H1 (cell line): ENCODE measurements around the gene GSTT2. TPM values are rescaled to one million over a fixed set of nuclear protein-coding genes. Genes with fewer than 3 reads are reported as not detected.
"Not testable (repeated sequence)": the region's sequence is repeated elsewhere in the genome, so short reads cannot be mapped to it uniquely, and the experiment has no call there.

Source experiments
- CTCF ChIA-PET: fragments of 300-600 bp; sonication (Branson Sonifier 250); formaldehyde crosslinking; loops from one replicate; lab custom pipeline; 2021; ENCODE audit not compliant: partially characterized antibody; lab: Charles Lee
- POLR2A ChIA-PET: fragments of 300-600 bp; sonication (Branson Sonifier 250); formaldehyde crosslinking; loops from one replicate; lab custom pipeline; 2021; ENCODE audit warnings: inconsistent platforms; ENCODE audit not compliant: partially characterized antibody; lab: Charles Lee
- DNase-seq, 2 experiments: peaks; one replicate each; pipeline versions ENCODE4 v3.0.0 to v3.0.0-alpha.2; 2010 to 2022; ENCODE audit warnings: low spot score in 2 of 2, low read depth in 1 of 2, mixed read lengths in 1 of 2
- FAIRE-seq: peaks from 2 replicates; lab custom pipeline; 2011; peaks lifted over from hg19 to GRCh38; lab: Jason Lieb, UNC
- H2AFZ ChIP-seq: 2 replicates; pipeline ENCODE4 v1.8.1; 2012; ENCODE audit warnings: low read length, inconsistent platforms
- H2AK5ac ChIP-seq: 2 replicates; pipeline ENCODE4 v1.6.1; 2013; ENCODE audit warnings: low read depth, low read length
- H2BK120ac ChIP-seq: replicated peaks from 2 replicates; pipeline ENCODE3; 2013; ENCODE audit warnings: low read depth, low read length, inconsistent platforms
- H2BK12ac ChIP-seq: 2 replicates; pipeline ENCODE4 v1.6.1; 2013; ENCODE audit warnings: low read depth, low read length
- H2BK15ac ChIP-seq: 2 replicates; pipeline ENCODE4 v1.6.1; 2013; ENCODE audit warnings: low read length
- H2BK20ac ChIP-seq: 2 replicates; pipeline ENCODE4 v1.6.1; 2013; ENCODE audit warnings: low read length
- H2BK5ac ChIP-seq: 2 replicates; pipeline ENCODE4 v1.6.1; 2013; ENCODE audit warnings: low read depth, low read length
- H3K14ac ChIP-seq: 2 replicates; pipeline ENCODE4 v1.6.1; 2013; ENCODE audit warnings: inconsistent platforms; ENCODE audit not compliant: insufficient read length
- H3K18ac ChIP-seq: 2 replicates; pipeline ENCODE4 v1.6.1; 2013; ENCODE audit warnings: low read length; ENCODE audit errors: extremely low read depth
- H3K23ac ChIP-seq: 2 replicates; pipeline ENCODE4 v1.6.1; 2013; ENCODE audit warnings: inconsistent platforms; ENCODE audit not compliant: insufficient read length
- H3K23me2 ChIP-seq: 2 replicates; pipeline ENCODE4 v1.6.1; 2013; ENCODE audit warnings: low read depth, low read length
- H3K27ac ChIP-seq: 2 replicates; pipeline ENCODE4 v1.6.1; 2011; ENCODE audit warnings: low read depth, low read length, inconsistent platforms
- H3K27me3 ChIP-seq, 4 experiments: replicated peaks in 1 of 4; 1 replicate in 1 of 4; 2 replicates in 3 of 4; pipeline versions ENCODE4 v1.6.1 to v1.8.1; 2011 to 2013; ENCODE audit warnings: low read length in 3 of 4, mild to moderate bottlenecking in 3 of 4, inconsistent platforms in 2 of 4, mixed read lengths in 2 of 4, moderate library complexity in 1 of 4; ENCODE audit not compliant: control insufficient read depth in 3 of 4, insufficient read depth in 3 of 4; ENCODE audit errors: extremely low read depth in 1 of 4
- H3K36me3 ChIP-seq, 4 experiments: 2 replicates each; pipeline versions ENCODE4 v1.6.1 to v1.8.1; 2011 to 2013; ENCODE audit warnings: mild to moderate bottlenecking in 4 of 4, low read length in 3 of 4, moderate library complexity in 2 of 4, control low read depth in 1 of 4, inconsistent platforms in 1 of 4; ENCODE audit not compliant: insufficient read depth in 4 of 4, control insufficient read depth in 2 of 4
- H3K4ac ChIP-seq: replicated peaks from 2 replicates; pipeline ENCODE3; 2013; ENCODE audit warnings: low read length, low read depth, mixed read lengths, inconsistent platforms; ENCODE audit not compliant: insufficient read length
- H3K4me1 ChIP-seq, 4 experiments: replicated peaks in 1 of 4; 1 replicate in 1 of 4; 2 replicates in 3 of 4; pipeline versions ENCODE4 v1.6.1 to v1.8.1; 2011 to 2013; ENCODE audit warnings: low read length in 3 of 4, inconsistent platforms in 2 of 4, mixed read lengths in 1 of 4; ENCODE audit not compliant: insufficient read depth in 4 of 4, control insufficient read depth in 3 of 4
- H3K4me2 ChIP-seq, 2 experiments: 2 replicates each; pipeline versions ENCODE4 v1.6.1 to v1.8.1; 2011 to 2013; ENCODE audit warnings: low read depth in 2 of 2, low read length in 2 of 2, control low read depth in 1 of 2, inconsistent platforms in 1 of 2, mild to moderate bottlenecking in 1 of 2; ENCODE audit not compliant: insufficient read depth in 1 of 2
- H3K4me3 ChIP-seq, 4 experiments: fragments of 200-600, 300-600 bp in 1 of 4; sonication (generic), shearing (Covaris generic), sonication (Bioruptor Twin) in 1 of 4; 2 replicates each; pipeline versions ENCODE4 v1.5.1 to v1.8.1; 2011 to 2016; ENCODE audit warnings: low read length in 4 of 4, low read depth in 3 of 4, control low read depth in 2 of 4, inconsistent platforms in 2 of 4, mild to moderate bottlenecking in 2 of 4, mixed read lengths in 1 of 4, moderate library complexity in 1 of 4; ENCODE audit not compliant: insufficient read depth in 2 of 4; ENCODE audit errors: extremely low read depth in 1 of 4
- H3K56ac ChIP-seq: replicated peaks from 2 replicates; pipeline ENCODE3; 2013; ENCODE audit warnings: low read depth, mild to moderate bottlenecking, mixed read lengths, low read length, inconsistent platforms; ENCODE audit not compliant: insufficient read length
- H3K79me1 ChIP-seq: 2 replicates; pipeline ENCODE4 v1.6.1; 2013; ENCODE audit warnings: low read depth, low read length, control low read depth
- H3K79me2 ChIP-seq, 2 experiments: 2 replicates each; pipeline versions ENCODE4 v1.6.1 to v1.8.1; 2012 to 2013; ENCODE audit warnings: low read length in 2 of 2, mild to moderate bottlenecking in 2 of 2, inconsistent platforms in 1 of 2; ENCODE audit not compliant: insufficient read depth in 2 of 2, control insufficient read depth in 1 of 2
- H3K9ac ChIP-seq, 4 experiments: replicated peaks in 1 of 4; 1 replicate in 1 of 4; 2 replicates in 3 of 4; pipeline versions ENCODE4 v1.6.1 to v1.8.1; 2011 to 2013; ENCODE audit warnings: low read depth in 3 of 4, low read length in 3 of 4, control low read depth in 2 of 4, mild to moderate bottlenecking in 2 of 4, moderate library complexity in 2 of 4, inconsistent platforms in 1 of 4; ENCODE audit errors: extremely low read depth in 1 of 4
- H3K9me3 ChIP-seq, 2 experiments: 2 replicates each; pipeline versions ENCODE4 v1.6.1 to v1.8.1; 2012 to 2013; ENCODE audit warnings: mild to moderate bottlenecking in 2 of 2, moderate library complexity in 2 of 2, control low read depth in 1 of 2, inconsistent platforms in 1 of 2, low read depth in 1 of 2, low read length in 1 of 2, mixed read lengths in 1 of 2; ENCODE audit not compliant: insufficient read depth in 2 of 2
- H4K20me1 ChIP-seq, 2 experiments: replicated peaks in 1 of 2; 2 replicates each; pipeline versions ENCODE3 to v1.8.1; 2011 to 2013; ENCODE audit warnings: inconsistent platforms in 2 of 2, low read length in 2 of 2, mild to moderate bottlenecking in 1 of 2; ENCODE audit not compliant: insufficient read depth in 2 of 2, control insufficient read depth in 1 of 2
- H4K5ac ChIP-seq: 2 replicates; pipeline ENCODE4 v1.6.1; 2013; ENCODE audit warnings: low read length, low read depth, mixed read lengths, inconsistent platforms; ENCODE audit not compliant: insufficient read length
- H4K8ac ChIP-seq: 2 replicates; pipeline ENCODE4 v1.8.0; 2013; ENCODE audit warnings: mild to moderate bottlenecking, moderate library complexity, low read length, inconsistent platforms; ENCODE audit not compliant: insufficient read depth; ENCODE audit errors: extremely low read depth
- H4K91ac ChIP-seq: replicated peaks from 2 replicates; pipeline ENCODE3; 2013; ENCODE audit warnings: low read length, mixed read lengths, inconsistent platforms; ENCODE audit not compliant: insufficient read length
- WGBS, 2 experiments: shearing (Covaris generic) in 1 of 2; methylation state at CpG; one replicate each; pipeline versions ENCODE4 v1.1.6 to v1.1.7; 2013 to 2015; ENCODE audit warnings: low lambda C conversion rate in 2 of 2, mixed read lengths in 2 of 2, inconsistent platforms in 1 of 2, low coverage in 1 of 2, missing lambda C conversion rate in 1 of 2; ENCODE audit not compliant: insufficient replicate concordance in 2 of 2, insufficient coverage in 1 of 2, insufficient read length in 1 of 2; ENCODE audit errors: extremely low coverage in 1 of 2, missing lambda C conversion rate in 1 of 2; 5-methylcytosine and 5-hydroxymethylcytosine counted together
- polyA plus RNA-seq, 7 experiments: library from polyadenylated mRNA; depleted of rRNA in 3 of 7; stranded (reverse) in 5 of 7; unstranded in 2 of 7; fragments of >200 nt in 5 of 7; fragments of 200-250 nt in 2 of 7; gene quantifications; 1 replicate in 5 of 7; 2 replicates in 1 of 7; 4 replicates in 1 of 7; pipeline versions ENCODE4 v1.2.1 to v1.2.3, GENCODE V29; 2011 to 2013; ENCODE audit warnings: missing spikeins in 2 of 7, mixed read lengths in 2 of 7
- total RNA-seq: library from RNA; stranded (reverse); fragmentation: NEBNext Ultra II Directional; extraction: Animal tissue kit (Norgen Biotek cat#: 25700); gene quantifications from 2 replicates; pipeline ENCODE4 v1.2.1, GENCODE V29; 2021

The GSTT2 gene
- total and polyA plus RNA-seq, 2 of the 8 experiments (the other 6 are each of a cell fraction or from before 2014, with no cell fraction given) = 1.1 to 1.5 TPM

DNA sequence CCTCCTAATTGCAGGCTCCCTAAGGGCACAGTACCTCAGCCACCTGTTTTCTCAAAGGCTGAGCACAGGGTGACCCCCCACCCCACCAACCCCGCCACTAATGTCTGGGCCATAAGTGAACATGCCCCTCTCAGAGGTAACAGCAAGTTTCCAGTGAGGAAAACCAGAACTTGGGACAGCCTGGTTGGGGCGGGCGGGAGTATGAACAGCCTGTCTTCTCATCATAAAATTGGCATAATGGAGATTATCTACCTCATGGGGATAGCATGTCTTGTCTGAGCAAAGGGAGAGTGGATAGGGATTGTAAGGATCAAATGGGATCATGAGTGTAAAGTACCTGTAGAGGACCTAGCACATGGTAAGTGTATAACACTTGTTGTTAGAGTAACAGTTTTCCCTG lies 8.0 kb upstream of the GSTT2 start:
- H3K4me1 ChIP-seq, H3K23me2 ChIP-seq, H2BK15ac ChIP-seq, H4K5ac ChIP-seq, H3K27me3 ChIP-seq, H2BK12ac ChIP-seq, H3K18ac ChIP-seq, H3K4me2 ChIP-seq, H4K91ac ChIP-seq, H2BK120ac ChIP-seq, H3K56ac ChIP-seq, H3K4me3 ChIP-seq, H3K9me3 ChIP-seq, H3K79me1 ChIP-seq, H3K27ac ChIP-seq, DNase-seq, H2BK20ac ChIP-seq, H3K14ac ChIP-seq, H2AK5ac ChIP-seq, H3K9ac ChIP-seq, H3K23ac ChIP-seq, H2BK5ac ChIP-seq, H4K8ac ChIP-seq, H2AFZ ChIP-seq, H3K4ac ChIP-seq: not testable (repeated sequence)
- WGBS, 2 experiments = 97% methylated on average over 3 of the region's 3 CpGs; no CpG with 5 or more reads in 1 of the 2 experiments
- CTCF ChIA-PET = interaction anchor here (1.2 to 1.5 kb wide), 2 partner anchors 42 to 43 kb away, joined by 3 read pairs; no protein-coding TSS in a partner anchor
- POLR2A ChIA-PET = interaction anchor here (0.9 to 1.8 kb wide), 5 partner anchors 40 to 114 kb away, joined by 3 to 11 read pairs (median 5); partner anchors contain the start of gene SLC2A11
- peak; percentile 50 for FAIRE-seq
- peaks cover 0 to 11% of the 10 kb centered on the region in 2 experiments; a peak in 1 of 4 replicates for H3K79me2 ChIP-seq
- peaks cover 9 to 18% of the 10 kb centered on the region in 2 experiments for H4K20me1 ChIP-seq
- H3K36me3 ChIP-seq = peaks cover 5 to 26% (median 17%) of the 10 kb centered on the region in 4 experiments; a peak in 7 of 8 replicates

- H4K8ac ChIP-seq, H3K9me3 ChIP-seq, H2AK5ac ChIP-seq, H3K4ac ChIP-seq, H3K18ac ChIP-seq, H2BK5ac ChIP-seq, H2BK15ac ChIP-seq, CTCF ChIA-PET, H2BK120ac ChIP-seq, H2BK20ac ChIP-seq, H2AFZ ChIP-seq, H4K5ac ChIP-seq, H3K79me1 ChIP-seq, H3K27me3 ChIP-seq, POLR2A ChIA-PET, H2BK12ac ChIP-seq, H4K91ac ChIP-seq, H3K4me2 ChIP-seq, H3K23ac ChIP-seq, H3K4me3 ChIP-seq, H3K56ac ChIP-seq, H3K4me1 ChIP-seq, H3K27ac ChIP-seq, H3K23me2 ChIP-seq, DNase-seq, H3K9ac ChIP-seq, H3K14ac ChIP-seq: not testable (repeated sequence)
- peak; percentile 98 for FAIRE-seq
- peaks cover 5 to 24% (median 16%) of the 10 kb centered on the region in 4 experiments; a peak in 7 of 8 replicates for H3K36me3 ChIP-seq
- H4K20me1 ChIP-seq = peaks cover 7 to 15% of the 10 kb centered on the region in 2 experiments
- WGBS, 2 experiments = no CpG with 5 or more reads among the region's 29 CpGs
- H3K79me2 ChIP-seq = peaks cover 0 to 11% of the 10 kb centered on the region in 2 experiments; a peak in 1 of 4 replicates
Observed at GRCh38 chr22:23974345-23974744, 5.6 kb upstream of the GSTT2 start, which contains the start of gene DDT. DDT (minus strand) TSS chr22:23974441; CDS start chr22:23974414, 27 bp downstream.
